Neutrophil (primary cell): ENCODE data around the gene PLPPR1.

Experiments
- H3K27ac ChIP-seq: fragments of 200-600 bp; sonication (generic); 2 replicates; pipeline ENCODE4 v1.5.1; 2016; ENCODE audit warnings: mild to moderate bottlenecking, moderate library complexity
- H3K27me3 ChIP-seq: fragments of 200-600 bp; sonication (generic); 2 replicates; pipeline ENCODE4 v1.6.0; 2016; ENCODE audit warnings: mild to moderate bottlenecking
- H3K36me3 ChIP-seq: fragments of 200-600 bp; sonication (generic); 2 replicates; pipeline ENCODE4 v1.5.1; 2017
- H3K4me1 ChIP-seq, 2 experiments: fragments of 200-600 bp in 1 of 2; sonication (generic) in 1 of 2; 1 replicate in 1 of 2; 2 replicates in 1 of 2; pipeline versions ENCODE4 v1.5.1 to v1.6.1; 2013 to 2016; ENCODE audit warnings: low read depth in 1 of 2, low read length in 1 of 2, mild to moderate bottlenecking in 1 of 2, moderate library complexity in 1 of 2; ENCODE audit not compliant: control insufficient read depth in 1 of 2, insufficient read depth in 1 of 2
- H3K4me3 ChIP-seq, 2 experiments: fragments of 200-600 bp in 1 of 2; sonication (generic) in 1 of 2; 1 replicate in 1 of 2; 2 replicates in 1 of 2; pipeline ENCODE4 v1.5.1; 2013 to 2016; ENCODE audit warnings: low read depth in 1 of 2, low read length in 1 of 2, mild to moderate bottlenecking in 1 of 2, moderate library complexity in 1 of 2
- H3K9me3 ChIP-seq: fragments of 200-600 bp; sonication (generic); 2 replicates; pipeline ENCODE4 v1.5.1; 2016
- CTCF ChIP-seq: fragments of 200-600 bp; sonication (generic); IDR thresholded peaks from 2 replicates; pipeline ENCODE4 v1.5.1; 2016; ENCODE audit warnings: antibody characterized with exemption

PLPPR1 gene

GRCh38 chr9:101354143-101354764, 325.7 kb downstream of the PLPPR1 start:
- Histone ChIP-seq H3K27me3 (no peaks in the 10 kb centered on the region), H3K36me3 (no peaks in the 10 kb centered on the region), H3K9me3 (no peaks in the 10 kb centered on the region), H3K4me3 (no peak overlapping the region), H3K27ac (no peak overlapping the region), H3K4me1 (no peaks in the 10 kb centered on the region)
- TF ChIP-seq CTCF: no peak

GRCh38 chr9:101354765-101355708, 326.5 kb downstream of the PLPPR1 start:
- Histone ChIP-seq H3K4me1 (no peaks in the 10 kb centered on the region), H3K27me3 (no peaks in the 10 kb centered on the region), H3K9me3 (no peaks in the 10 kb centered on the region), H3K4me3 (no peak overlapping the region), H3K36me3 (no peaks in the 10 kb centered on the region), H3K27ac (no peak overlapping the region)
- TF ChIP-seq CTCF: no peak

GRCh38 chr9:101356619-101357018, 328.1 kb downstream of the PLPPR1 start:
- no peak overlapping the region for H3K4me3 ChIP-seq
- no peaks in the 10 kb centered on the region for H3K36me3 ChIP-seq
- no peaks in the 10 kb centered on the region for H3K9me3 ChIP-seq
- H3K4me1 ChIP-seq: no peaks in the 10 kb centered on the region
- no peaks in the 10 kb centered on the region for H3K27me3 ChIP-seq
- TF ChIP-seq CTCF: no peak
- H3K27ac ChIP-seq: no peak overlapping the region

GRCh38 chr9:101359679-101360078, 331.2 kb downstream of the PLPPR1 start:
- Histone ChIP-seq H3K27me3 (no peaks in the 10 kb centered on the region), H3K9me3 (no peaks in the 10 kb centered on the region), H3K4me3 (no peak overlapping the region), H3K4me1 (no peaks in the 10 kb centered on the region), H3K36me3 (no peaks in the 10 kb centered on the region), H3K27ac (no peak overlapping the region)
- no peak for TF ChIP-seq CTCF

GRCh38 chr9:101360647-101361046, 332.1 kb downstream of the PLPPR1 start:
- H3K27ac ChIP-seq: no peak overlapping the region
- no peaks in the 10 kb centered on the region for H3K27me3 ChIP-seq
- no peaks in the 10 kb centered on the region for H3K9me3 ChIP-seq
- H3K36me3 ChIP-seq: no peaks in the 10 kb centered on the region
- no peak overlapping the region for H3K4me3 ChIP-seq
- no peak for TF ChIP-seq CTCF
- no peaks in the 10 kb centered on the region for H3K4me1 ChIP-seq
